Measurements from ENCODE around the gene DRAM2. TPM values are rescaled to one million over a fixed set of nuclear protein-coding genes. Genes with fewer than 3 reads are reported as not detected.

Gene DRAM2
- 17.2 to 23.1 TPM (median 21.1 TPM) in 5 replicates for total RNA-seq (2022; extraction: Qiagen RNA extraction; ENCODE audit: low read depth)

GRCh38 chr1:111139956-111140679, at the start of gene DRAM2, which contains the start of gene CEPT1:
Gene DRAM2 (minus strand): TSS chr1:111140093. CDS start chr1:111131554, 8,539 bp downstream.
Gene CEPT1 (plus strand): TSS chr1:111140223. CDS start chr1:111147715, 7,492 bp downstream.

Other genes with a start within 250 kb of the DRAM2 start
- 14.4 to 25.8 TPM (median 16.6 TPM) in 5 replicates for gene LRIF1, start 176.2 kb downstream of the DRAM2 start, total RNA-seq (2022; extraction: Qiagen RNA extraction; ENCODE audit: low read depth)
- 7.9 to 15.5 TPM (median 12.8 TPM) in 5 replicates for gene CEPT1, start 130 bp upstream of the DRAM2 start, total RNA-seq (2022; extraction: Qiagen RNA extraction; ENCODE audit: low read depth)
- 1.6 to 2.2 TPM (median 1.7 TPM) in 5 replicates for gene DENND2D, start 60.6 kb upstream of the DRAM2 start, total RNA-seq (2022; extraction: Qiagen RNA extraction; ENCODE audit: low read depth)
- 0.32 to 0.83 TPM (median 0.41 TPM) in 5 replicates for gene CHI3L2, start 87.6 kb upstream of the DRAM2 start, total RNA-seq (2022; extraction: Qiagen RNA extraction; ENCODE audit: low read depth)
- not detected in 5 replicates for gene CHIA, start 150.8 kb upstream of the DRAM2 start, total RNA-seq (2022; extraction: Qiagen RNA extraction; ENCODE audit: low read depth)

Data from A549 treated with ZK216348 at 1 μM for 4 hours (cell line).